ENCODE results near the gene RASSF5. TPM values are rescaled to one million over a fixed set of nuclear protein-coding genes. Genes with fewer than 3 reads are reported as not detected.

The RASSF5 gene
- total and polyA plus RNA-seq, 9 of the 15 experiments (the other 6 are each of a cell fraction or from before 2014, with no cell fraction given) = 6.1 to 41.0 (median 25.2) TPM

GRCh38 chr1:206575165-206575893 is 68.0 kb downstream of the RASSF5 start (continued):
- TF ChIP-seq DEAF1 (CRISPR knock-in tag; IDR thresholded peaks at IDR 0.05) (peak; percentile 24; the same call in 1 of the 2 replicates), IFI16 (CRISPR knock-in tag; IDR thresholded peaks at IDR 0.05) (no peak), E2F8 (IDR thresholded peaks at IDR 0.05; ENCODE audit: low read depth, partially characterized antibody) (peak; percentile 57), DDX20 (tag; IDR thresholded peaks at IDR 0.05; ENCODE audit: low read depth) (0 out of 2 replicates have a peak, but pooled peaks have one; percentile 46), COPS2 (conservative IDR thresholded peaks at IDR 0.05) (no peak), ZNF76 (CRISPR knock-in tag; IDR thresholded peaks at IDR 0.05; ENCODE audit: borderline replicate concordance) (0 out of 2 replicates have a peak, but pooled peaks have one; percentile 53), SMARCC2 (IDR thresholded peaks at IDR 0.05; ENCODE audit: low read depth) (0 out of 2 replicates have a peak, but pooled peaks have one; percentile 31), ELF2 (CRISPR knock-in tag; IDR thresholded peaks at IDR 0.05) (peak; percentile 58; the same call in 1 of the 2 replicates), ZNF384 (IDR thresholded peaks at IDR 0.05; ENCODE audit: low read depth, low read length) (0 out of 2 replicates have a peak, but pooled peaks have one; percentile 23), NFXL1 (CRISPR knock-in tag; IDR thresholded peaks at IDR 0.05) (peak; percentile 45; the same call in 1 of the 2 replicates), FOXK1 (CRISPR knock-in tag; IDR thresholded peaks at IDR 0.05; ENCODE audit: borderline replicate concordance) (no peak), ZBTB33 (CRISPR knock-in tag; IDR thresholded peaks at IDR 0.05) (0 out of 2 replicates have a peak, but pooled peaks have one; percentile 34), GTF2A2 (tag; IDR thresholded peaks at IDR 0.05) (no peak), CREM (IDR thresholded peaks at IDR 0.05; ENCODE audit: low read depth) (peak; percentile 74), EHMT2 (IDR thresholded peaks at IDR 0.05) (peak; percentile 73), TAF7 (tag; IDR thresholded peaks at IDR 0.05) (peak; percentile 17; the same call in 1 of the 2 replicates), RBM14 (IDR thresholded peaks at IDR 0.05; ENCODE audit: borderline replicate concordance, insufficient read depth, low read depth, low read length) (no peak), ELK3 (CRISPR knock-in tag; IDR thresholded peaks at IDR 0.05) (no peak), MEF2A (IDR thresholded peaks at IDR 0.05; ENCODE audit: control insufficient read depth, low read depth, low read length) (no peak), STAT5A (IDR thresholded peaks at IDR 0.05; ENCODE audit: borderline replicate concordance, low read length) (0 out of 2 replicates have a peak, but pooled peaks have one; percentile 14), ZNF316 (IDR thresholded peaks at IDR 0.05) (peak; percentile 32; the same call in 1 of the 2 replicates)

Data from K562 (cell line).